ENCODE measurements around the gene DBN1. TPM values are rescaled to one million over a fixed set of nuclear protein-coding genes. Genes with fewer than 3 reads are reported as not detected.

DBN1 gene
- total RNA-seq, 1 donor from 2014 or later: 41.5 TPM

DNA sequence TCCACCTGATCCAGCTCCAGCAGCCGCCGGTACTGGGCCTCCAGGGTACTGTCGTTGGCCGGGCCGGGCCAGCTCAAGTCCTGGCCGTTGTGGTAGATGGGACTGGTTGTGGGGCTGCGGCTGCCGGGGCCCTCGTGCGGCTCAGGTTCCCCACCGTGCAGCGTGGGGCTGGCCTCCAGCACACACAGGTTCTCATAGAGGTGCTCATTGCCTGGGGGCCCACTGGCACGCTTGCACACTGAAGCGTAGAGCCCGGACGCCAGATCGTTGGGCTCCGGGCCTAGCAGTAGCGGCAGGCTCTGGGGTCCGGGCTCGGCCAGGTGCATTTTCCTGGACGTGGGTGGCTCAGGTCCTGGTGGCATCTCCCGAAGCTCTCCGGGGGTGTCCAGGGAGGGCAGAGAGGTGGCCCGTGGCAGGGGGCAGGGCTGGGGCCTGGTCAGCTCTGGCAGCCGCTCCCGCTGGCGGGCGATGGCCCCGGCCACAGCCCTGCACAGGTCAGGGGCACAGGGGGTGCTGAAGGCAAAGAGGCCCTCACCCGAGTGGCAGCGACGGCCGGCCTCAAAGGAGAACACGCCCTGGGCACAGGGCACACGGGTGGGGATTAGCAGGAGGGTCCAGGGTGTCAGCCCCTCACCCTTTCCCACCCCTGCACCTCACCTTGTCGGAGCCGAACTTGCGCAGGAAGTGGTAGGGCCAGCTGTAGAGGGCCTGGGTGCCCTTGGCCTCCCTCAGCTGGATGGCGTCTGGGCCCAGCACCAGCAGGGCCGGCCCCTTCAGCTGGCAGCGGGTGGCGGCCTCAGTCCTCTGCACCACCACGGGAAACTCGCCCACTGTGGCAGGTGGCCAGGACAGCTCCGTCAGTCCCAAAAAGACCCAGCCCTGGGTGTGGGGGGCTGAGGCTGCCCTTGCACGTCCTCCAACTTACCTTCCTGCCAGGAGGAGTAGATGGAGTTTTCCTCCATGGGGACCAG is 30.9 kb upstream of the DBN1 start:
- no peak for DNase-seq (ENCODE audit: low spot score)

DNA sequence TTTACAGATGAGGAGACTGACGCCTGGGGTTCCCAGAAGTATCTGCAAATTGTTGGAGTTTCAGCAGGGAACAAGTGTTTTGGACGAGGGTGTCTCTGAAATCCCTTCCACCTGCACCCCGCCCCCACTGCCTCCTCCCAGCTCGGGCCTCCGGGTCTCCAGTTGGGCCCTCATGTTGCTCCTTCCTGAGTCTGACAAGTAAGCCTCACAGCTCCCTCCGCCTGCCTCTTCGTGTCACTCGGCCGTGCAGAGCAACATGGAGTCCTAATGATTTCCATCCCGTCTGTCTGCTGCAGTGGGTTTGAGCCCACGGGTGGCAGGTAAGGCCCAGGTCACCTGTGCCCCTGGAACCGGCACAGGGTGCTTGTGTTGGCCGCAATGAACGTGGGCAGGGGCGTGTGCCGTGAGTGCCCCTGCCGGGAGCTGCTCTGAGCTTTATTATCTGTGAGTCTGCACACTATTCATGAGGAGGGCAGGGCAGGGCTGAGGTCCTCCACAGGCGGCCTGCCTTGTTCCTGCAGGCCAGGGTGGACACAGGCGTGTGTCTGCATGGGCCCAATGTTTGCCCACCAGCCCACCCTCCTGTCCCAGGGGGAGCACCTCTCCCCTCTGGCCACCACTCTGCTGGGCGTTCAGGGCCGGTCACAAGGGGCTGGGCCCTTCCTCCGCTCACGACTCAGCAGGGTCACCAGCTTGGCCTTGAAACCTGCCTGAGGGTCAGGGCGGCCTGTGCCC is 30.1 kb upstream of the DBN1 start:
- no peak for DNase-seq (ENCODE audit: low spot score)

DNA sequence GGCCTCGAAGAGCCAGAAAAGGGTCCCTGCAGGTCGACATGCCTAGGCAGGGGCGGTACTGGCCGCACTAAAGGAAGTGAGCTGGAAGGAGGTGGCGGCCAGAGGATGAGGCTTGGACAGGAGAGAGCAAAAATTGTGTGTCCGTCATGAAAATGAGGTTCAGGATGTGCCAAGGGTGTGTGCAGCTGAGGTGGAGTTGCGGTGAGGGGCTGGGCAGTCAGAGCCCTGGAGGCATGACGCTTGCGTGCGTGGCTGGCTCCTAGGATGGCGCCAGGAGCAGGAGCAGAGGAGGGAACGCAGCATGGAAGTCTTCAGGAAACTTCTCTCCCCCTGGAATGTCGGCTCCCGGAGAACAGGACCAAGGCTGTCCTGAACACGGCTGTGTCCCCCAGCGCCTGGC is 29.5 kb upstream of the DBN1 start:
- DNase-seq (ENCODE audit: low spot score): no peak

GRCh38 chr5:177501874-177502678 is 28.6 kb upstream of the DBN1 start:
- DNase-seq (ENCODE audit: low spot score): no peak

- peak; percentile 90 for DNase-seq (ENCODE audit: low spot score)
Observed at GRCh38 chr5:177500685-177501522, 27.5 kb upstream of the DBN1 start.

DNA sequence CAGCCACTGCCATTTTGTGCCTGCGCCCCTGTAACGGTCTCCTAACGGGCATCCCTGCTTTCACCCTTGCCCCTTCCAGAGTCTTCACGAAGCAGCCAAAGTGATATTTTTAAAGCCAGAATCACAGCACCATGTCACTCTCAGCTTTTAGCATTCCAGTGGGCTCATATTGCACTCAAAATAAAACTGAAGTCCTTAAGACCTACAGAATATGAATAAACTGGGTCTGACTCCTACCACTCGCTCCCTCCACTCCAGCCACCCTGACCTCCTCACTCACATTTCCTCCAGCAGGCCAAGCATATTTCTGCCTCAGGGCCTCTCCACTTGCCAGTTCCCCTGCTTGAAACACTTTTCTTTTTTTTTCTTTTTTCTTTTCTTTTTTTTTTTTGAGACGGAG is 26.4 kb upstream of the DBN1 start:
- no peak for DNase-seq (ENCODE audit: low spot score)

DNA sequence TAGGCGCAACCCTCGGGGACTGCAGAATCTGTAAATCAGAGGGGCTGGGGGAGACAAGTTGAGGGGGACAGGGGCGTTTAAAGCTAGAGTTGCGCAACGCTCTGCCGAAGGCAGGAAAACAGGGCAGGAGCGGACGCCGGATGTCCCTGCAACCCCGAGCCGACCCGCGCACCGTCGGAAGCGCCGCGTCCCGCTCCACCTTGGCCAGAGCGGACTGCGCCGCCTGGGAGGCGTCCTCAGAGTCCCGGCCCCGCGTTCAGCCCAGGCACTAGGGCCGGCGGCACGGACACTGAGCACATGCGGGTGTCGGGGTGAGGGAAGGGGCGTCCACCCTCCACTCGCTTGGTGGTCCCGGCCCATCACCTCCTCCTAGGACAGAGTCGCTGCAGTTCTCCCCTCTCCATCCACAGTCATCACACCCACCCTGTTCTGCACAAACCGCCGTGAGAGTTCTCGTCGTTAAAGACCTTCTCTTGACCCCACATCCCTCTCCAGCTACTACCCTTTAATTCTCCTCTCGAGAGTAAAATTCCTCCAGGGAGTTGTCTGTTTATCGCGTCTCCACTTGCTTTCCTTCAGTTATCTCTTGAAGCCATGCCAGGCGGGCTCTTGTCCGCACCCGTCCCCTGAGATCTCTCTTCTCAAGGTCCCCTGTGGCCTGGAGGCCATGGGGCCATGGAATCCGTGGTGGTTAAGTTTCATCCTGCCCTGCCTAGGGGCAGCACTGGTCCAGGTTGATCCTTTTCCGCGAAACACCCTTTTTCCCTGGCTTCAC is 24.8 kb upstream of the DBN1 start:
- no peak for DNase-seq (ENCODE audit: low spot score)

- DNase-seq (ENCODE audit: low spot score): peak; percentile 96
Observed at GRCh38 chr5:177497292-177498012, 24.0 kb upstream of the DBN1 start, which contains the start of gene PDLIM7. Gene PDLIM7 (minus strand): TSS chr5:177497604. CDS start chr5:177496512, 1,092 bp downstream.

DNA sequence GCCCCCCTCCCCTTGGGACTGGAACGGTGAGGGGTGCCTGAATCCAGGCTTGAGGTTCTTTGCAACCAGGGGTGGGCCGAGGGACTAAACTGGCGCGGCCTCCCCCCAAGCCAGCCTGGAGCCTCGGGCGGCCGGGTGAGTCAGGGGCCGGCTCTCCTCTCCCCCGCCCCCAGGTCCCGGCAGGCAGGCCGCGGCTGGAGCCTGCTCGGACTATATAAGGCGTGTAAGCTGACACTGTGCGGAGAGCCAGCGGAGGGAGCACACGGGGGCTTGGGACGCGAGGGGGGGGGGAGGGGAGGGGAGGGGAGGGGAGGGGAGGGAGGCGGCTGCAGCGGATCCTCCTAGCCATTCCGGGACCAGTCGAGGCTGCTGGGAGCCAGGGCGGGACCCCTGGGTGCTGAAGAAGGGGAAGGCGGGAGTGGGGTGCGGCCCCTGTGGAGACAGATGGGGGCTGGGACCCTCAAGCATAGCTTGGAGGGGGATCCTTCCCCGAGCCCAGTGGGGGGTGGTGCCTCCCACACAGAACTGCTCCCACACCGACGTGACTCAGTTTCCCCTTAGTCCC is 23.4 kb upstream of the DBN1 start:
- peak; percentile 86 for DNase-seq (ENCODE audit: low spot score)

GRCh38 chr5:177496070-177496726 is 22.8 kb upstream of the DBN1 start:
- no peak for DNase-seq (ENCODE audit: low spot score)

DNA sequence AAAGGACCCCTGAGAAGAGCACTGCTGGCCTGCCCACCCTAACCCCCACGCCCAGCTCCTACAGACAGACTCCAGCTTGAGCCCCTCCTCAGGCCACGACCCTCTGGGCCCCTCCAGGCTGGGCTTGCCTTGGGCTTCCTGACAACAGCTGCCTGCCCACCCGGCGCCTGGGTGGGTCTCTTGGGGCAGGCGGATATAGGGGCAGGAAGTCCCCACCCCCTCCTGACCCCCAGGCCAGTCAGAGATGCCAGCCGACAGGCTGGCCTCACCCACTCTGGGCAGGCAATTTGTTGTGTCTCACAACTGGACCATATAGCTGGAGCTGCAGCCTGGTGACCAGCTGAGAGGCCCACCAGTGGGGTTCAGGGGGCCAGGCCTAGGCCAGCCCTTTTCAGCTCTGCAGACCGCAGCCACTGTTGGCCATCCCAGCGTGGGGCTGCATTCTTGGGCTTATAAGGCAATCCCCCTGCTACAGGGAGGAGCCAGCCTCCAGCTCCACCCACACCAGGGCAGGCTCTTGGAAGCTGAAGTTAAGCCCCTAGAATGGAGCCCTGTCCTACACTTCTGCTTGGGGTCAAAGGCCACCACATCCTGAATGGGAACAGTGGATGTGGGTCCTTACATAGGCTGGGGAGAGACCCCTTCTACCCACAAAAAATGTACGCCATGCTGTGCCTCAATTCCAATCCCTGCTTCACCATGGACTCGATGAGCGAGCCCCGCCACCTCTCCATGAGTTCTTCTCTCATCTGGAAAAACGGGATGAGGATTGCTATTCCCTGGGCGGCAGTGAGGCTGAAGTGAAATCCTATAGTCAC is 22.0 kb upstream of the DBN1 start:
- DNase-seq (ENCODE audit: low spot score): peak; percentile 81

DNA sequence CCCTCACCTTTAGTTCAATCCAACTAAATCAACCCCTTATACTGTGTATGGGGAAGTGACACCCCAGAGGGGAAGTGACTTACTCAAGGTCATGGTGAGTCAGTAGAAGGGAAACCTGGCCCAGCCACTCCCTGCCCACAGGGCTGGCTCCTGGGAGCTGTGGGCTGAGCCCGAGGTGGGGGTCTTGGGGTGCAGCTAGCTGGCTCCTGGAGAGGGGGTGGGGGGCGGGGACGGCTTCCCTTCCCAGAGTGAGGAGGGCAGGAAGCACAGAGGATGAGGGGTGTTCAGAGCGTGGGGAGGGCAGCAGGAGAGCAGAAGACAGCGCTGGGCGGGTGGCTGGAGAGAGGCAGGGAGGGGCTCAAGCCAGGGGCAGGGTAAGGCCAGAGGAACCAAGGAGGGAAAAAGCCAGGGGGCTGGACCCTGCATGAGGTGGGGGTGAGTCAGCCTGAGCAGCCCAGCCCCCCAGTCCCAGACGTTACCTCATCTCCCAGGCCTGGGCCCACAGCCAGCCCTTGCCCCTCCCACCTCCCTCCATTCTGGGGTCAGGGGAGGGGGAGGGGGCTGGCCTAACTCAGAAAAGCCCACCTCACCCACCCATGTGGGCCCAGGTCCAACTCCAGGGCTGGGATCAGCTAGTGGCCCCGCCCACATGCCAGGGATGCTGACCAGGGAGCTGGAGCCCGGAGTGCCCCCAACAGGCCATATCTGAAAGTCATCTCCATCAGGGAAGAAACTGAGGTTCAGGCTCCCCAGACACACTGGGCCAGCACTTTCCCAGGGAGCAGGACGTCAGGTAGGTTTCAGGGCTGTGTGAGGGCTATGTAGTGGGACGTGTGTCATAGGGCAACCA is 21.1 kb upstream of the DBN1 start:
- DNase-seq (ENCODE audit: low spot score): peak; percentile 81

GRCh38 chr5:177493795-177494345 is 20.4 kb upstream of the DBN1 start:
- no peak for DNase-seq (ENCODE audit: low spot score)

DNA sequence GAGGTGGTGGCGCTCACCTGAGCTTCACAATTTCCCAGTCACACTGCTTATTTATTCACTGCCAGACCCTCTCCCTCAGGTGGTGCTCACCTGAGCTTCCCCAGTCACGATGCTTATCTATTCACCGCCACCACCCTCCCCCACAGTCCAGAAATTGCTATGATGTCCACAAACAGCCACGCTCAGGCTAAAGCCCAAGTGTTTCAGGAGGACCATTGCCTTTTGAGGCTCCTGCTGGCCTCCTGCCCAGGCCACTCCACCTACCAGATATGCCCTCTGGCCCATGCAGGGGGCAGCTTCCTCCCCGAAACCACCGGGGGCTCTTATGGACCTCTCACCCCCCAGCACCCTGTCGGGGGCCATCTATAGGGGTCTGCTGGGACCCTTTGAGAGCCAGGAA is 19.4 kb upstream of the DBN1 start:
- no peak for DNase-seq (ENCODE audit: low spot score)

DNA sequence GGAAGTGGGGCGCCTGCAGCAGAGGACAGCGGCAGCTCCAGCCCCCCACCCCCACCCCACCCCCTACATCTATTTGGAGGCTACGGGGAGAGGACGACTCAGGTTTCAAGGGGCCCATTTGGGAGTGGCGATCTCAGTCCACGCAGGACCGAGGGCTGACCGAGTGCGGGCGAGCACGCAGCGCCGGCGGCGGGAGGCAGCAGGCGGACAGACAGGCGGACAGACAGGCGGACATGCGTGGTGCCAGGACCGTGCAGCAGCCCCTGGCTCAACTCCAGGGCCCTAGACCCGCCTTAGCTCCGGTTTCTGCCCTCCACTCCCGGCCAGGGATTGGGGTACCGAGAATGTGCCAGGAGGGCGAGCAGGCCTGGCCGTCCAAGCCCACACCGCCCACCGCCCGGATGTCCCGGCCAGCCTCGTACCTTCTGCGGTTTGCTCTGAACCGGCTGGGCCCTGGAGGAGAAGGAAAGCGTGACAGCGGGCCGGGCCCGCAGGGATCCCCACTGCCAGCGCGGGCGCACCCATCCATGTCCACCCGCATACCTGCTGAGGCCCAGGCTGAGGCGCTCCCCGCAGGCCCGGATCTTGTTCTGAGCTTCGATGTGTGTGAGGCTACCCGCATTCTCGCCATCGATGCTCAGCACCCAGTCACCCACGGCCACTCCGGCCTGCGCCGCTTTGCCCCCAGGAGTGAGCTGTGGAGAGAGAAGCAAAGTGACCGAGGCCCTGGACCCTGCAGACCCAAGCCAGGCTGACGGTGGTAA is 18.7 kb upstream of the DBN1 start:
- DNase-seq (ENCODE audit: low spot score): no peak

Measured in ureter (tissue), 1 donor.